ENCODE data around the gene ATP8A2.

ATP8A2 gene

DNA sequence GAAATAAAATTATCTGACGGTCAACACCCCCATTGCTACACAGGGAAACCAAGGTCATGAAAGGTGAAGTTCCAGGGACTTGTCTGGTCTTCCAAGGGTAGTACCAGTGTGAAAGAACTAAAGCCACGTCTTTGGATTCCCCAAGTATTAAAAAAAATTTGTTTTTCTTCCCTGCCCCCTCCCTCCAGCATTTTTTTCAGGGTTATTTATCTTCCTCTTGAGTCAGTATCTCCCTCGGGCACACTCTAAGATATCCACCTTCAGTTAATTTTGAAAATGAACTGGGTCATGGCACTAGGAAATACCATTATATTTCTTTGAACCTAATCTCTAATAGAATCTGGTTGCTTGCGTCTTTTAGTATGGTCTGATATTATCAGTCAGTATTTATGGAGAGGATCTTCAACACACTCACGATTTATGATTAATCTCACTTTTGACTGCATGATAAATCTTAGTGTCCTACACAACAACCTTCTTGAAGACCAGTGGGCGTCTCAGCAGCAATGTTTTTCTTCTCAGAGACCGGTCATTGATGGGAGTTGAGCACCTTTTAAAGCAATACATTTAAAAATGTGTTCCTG, 9.1 kb downstream of the ATP8A2 start:
- DNase-seq (ENCODE audit: low read depth, low spot score), result no peak

DNA sequence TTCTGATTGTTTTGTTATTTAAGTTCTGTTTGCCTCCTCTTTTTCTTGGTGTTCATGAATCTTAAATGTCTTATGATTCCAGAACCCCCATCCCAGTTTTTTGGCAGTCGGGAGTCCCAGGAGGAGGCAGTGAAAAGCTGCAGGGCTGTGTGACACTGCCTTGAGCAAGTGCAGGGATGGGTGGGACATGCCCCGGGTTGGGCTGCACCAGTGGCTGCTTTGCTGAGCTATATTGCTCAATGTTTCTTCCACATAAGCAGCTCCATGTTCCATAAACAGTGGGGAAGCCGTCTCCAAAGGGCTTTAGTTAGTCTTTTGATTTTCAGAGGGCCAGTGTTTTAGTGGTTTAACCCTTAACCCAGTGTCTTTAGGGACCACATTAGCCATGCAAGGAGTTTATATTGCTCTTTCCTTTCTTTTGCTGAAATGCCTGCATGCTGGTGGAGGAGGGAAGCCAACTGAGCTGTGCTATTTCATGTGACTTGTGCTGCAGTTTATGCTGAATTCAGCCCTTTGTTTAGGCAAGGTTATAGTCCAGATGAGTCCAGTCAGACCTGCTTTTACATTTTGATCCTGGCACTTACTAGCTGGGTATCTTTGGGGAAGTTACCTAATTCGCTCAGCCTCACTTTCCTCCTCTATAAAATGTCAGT, 13.1 kb downstream of the ATP8A2 start:
- peak; percentile 19 for DNase-seq (ENCODE audit: low read depth, low spot score)

DNA sequence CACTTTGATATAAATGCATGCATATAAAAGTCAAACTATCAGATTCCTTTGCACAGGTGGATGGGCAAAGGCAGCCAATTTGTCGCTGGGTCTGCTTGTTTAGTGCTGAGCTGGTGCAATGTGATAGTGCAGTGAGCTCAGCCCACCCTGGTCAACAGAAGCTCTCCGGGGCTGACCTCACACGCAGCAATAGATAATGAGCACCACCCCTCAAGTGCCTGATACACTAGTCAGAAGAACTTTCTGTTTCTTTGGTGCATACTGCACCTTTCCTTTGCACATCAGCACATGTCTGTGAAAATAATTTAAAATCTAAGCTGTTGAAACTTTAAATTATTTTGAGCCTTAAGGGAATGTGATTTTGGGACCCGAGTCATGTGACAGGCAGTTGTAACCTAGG, 20.2 kb downstream of the ATP8A2 start:
- no peak for DNase-seq (ENCODE audit: low read depth, low spot score)

DNA sequence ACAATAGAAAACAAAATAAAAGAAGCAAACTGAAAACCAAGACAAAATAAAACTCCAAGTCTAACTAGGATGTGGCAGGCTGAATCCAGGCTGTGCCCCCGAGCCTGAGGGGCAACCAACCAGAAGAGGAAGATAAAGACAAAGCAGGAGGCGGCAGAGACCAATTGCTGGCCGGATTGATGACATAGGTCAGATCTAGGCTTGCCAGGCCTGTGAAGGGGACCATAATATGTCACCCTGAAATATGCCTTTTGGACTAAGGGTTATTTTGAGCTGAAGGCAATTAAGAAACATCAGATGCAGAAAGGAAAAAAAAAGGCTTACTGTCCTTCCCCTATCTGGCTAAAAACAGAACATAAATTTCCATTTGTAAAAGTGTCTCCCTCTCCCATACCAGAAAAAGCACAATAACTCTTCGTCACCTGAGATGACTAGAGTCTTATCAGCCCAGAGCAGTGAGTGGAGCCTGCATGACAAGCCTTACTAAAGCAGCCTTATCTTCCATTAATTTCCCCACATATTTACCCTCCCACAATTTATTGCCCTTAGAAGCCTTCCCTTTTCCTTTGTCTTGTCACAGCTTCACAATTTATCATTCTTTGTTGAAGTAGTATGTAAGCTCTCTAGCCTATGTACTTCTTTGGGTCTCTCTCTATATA, 22.8 kb downstream of the ATP8A2 start:
- DNase-seq (ENCODE audit: low read depth, low spot score), result no peak

DNA sequence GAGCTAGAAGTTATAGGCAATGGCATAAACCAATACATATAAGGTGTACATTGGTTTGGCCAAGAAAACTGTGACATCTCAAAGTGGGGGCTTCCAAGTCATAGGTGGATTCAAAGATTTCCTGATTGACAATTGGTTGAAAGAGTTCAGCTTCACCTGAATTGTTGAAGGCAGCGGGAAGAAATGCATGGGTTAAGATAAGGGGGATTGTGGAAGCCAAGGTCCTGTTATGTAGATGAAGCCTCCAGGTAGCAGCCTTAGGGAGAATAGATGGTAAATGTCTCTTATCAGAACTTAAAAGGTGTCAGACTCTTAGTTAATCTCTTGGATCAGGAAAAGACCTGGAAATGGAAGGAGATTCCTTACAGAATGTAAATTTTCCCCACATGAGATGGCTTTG, 26.0 kb downstream of the ATP8A2 start:
- DNase-seq (ENCODE audit: low read depth, low spot score), result no peak

DNA sequence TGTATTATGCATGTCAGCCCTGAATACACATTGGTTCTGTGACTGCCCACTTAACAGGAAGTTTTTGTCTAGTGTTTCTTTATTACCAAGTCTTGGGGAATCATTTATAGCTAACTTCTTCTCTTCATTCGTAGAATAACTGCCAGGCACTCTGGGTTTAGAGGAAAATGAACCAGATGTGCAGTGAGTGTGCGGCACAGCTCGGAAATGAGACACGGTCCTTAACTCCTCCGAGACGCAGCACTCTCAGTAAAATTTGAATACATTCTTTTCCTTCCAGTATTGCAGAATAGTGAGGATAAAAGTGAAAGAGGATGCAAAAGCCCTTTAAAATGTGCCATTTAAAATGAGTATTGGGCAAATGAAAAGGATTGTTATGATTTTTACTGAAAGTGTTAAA, 29.2 kb downstream of the ATP8A2 start:
- DNase-seq (ENCODE audit: low read depth, low spot score), result no peak

DNA sequence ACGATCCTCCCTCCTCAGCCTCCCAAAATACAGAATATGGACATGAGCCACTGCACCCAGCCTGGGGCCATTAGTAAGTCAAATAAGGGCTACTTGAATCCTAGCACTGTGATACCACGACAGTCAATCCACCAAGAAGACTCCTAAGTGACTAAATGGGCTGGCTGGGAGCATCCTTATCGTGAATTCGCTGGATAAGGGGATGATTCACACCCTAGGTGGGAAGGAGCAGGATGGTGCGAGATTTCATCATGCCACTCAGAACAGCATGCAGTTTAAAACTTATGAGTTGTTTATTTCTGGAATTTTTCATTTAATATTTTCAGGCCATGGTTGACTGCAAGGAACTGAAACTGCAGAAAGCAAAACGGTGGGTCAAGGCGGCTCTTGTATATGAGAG, 30.2 kb downstream of the ATP8A2 start:
- DNase-seq (ENCODE audit: low read depth, low spot score), result no peak

DNA sequence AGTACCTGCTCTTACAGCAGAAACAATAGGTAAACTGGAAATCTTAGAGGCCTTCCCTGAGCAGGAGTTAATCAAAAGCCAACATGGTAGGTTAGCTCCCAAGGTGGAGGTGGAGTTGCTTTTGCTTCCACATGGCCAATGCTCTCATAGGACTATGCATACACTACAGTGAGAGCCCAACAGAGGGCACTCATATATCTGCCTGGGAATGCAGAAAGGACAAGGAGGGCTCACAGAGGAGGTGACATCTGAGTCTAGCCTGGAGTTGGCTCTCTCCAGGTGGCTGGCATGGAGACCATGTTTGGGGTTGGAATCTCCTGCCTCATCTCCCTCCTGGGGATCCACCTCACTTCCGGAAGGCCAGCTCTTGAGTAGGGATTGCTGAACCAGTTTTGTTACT, 34.6 kb downstream of the ATP8A2 start:
- peak; percentile 9 for DNase-seq (ENCODE audit: low read depth, low spot score)

DNA sequence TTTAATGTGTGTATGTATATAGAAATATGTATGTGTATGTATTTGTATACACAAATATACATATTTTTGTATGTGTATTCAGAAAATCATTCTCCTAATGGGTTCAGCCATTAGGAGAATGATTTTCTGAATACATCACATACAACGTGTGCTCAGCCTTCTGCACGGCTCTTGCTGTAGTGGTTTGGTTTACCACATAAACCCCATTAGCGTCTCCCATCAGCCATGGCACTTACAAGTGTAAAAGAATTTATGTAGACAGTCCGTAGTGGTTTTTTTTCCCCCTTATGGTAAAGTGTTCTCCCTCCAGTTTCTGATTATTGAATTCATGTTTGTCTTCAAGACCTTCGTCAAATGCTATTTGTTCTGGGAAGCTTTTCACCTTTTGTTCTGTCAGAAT, 38.2 kb downstream of the ATP8A2 start:
- no peak for DNase-seq (ENCODE audit: low read depth, low spot score)

DNA sequence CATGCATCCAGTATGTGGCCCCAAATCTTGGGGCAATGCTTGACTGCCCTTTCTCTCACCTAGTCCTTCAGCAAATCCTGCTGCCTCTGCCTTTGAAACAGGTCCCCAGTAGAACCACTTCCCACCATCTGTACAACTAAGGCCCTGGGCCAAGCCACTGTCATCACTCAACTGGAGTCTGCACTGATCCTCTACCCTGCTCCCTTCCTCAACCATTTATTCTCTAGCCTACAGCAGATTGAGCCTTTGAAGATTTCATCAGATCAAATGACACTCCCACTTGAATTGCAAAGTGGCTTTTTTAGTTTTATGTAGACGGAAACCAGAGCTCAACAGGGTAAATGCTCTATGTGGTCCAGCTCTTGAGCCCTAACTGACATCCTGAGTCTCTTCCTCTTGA, 43.5 kb downstream of the ATP8A2 start:
- no peak for DNase-seq (ENCODE audit: low read depth, low spot score)

DNA sequence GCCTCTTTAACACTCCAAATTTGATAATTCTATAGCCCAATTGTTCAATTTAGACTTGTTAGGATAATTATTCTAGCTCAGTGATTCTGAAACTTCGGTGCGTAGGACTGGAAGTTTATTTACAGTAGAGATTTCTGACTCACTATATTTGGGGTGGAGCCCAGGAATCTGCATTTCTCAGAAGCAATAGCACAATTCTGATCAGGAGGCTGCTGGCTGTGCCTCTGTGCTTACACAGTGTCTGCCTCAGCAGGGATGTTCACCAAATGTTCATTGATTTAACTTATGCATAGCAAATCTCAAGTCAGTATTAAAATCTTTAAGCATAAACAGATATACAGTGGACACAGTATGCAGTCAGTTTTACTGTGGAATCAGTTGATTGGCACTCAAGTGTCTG, 45.8 kb downstream of the ATP8A2 start:
- DNase-seq (ENCODE audit: low read depth, low spot score), result no peak

DNA sequence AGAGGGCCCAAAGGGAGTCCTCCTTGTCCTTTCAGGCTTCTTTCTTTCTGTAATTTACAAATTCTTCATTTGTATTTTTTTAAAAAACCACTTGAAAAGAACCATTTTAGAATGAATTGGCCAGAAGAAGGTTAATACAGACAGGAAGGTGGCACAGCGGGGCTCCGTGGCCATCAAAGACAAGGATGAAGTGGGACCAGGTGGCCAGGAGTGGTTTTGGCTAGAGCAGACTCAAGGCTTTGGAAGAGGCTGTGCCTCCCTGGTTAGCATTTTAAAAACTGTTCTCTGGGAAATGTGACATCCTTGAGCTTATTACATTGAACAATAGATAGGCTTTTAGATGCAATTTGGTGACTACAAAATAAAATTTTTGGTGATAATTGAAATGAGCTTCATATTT, 48.4 kb downstream of the ATP8A2 start:
- DNase-seq (ENCODE audit: low read depth, low spot score), result no peak

DNA sequence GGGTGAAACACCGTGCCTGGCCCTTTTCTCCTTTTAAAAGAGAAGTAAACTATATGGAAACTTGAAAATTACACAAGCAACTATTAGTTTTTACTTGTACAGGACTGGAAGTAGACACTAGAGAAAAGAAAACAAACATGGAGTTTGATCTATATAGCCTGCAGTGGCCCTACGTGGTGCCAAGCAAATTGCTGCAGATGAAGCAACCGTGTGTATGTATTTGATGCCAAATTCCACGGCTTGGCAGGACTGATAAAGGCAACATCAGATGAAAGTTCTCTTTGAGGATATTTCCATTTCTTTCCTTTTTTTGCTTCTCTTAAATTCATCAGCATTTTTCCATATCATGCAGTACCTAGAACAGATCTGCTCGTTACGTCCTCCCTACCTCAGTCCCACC, 49.8 kb downstream of the ATP8A2 start:
- DNase-seq (ENCODE audit: low read depth, low spot score), result no peak

DNA sequence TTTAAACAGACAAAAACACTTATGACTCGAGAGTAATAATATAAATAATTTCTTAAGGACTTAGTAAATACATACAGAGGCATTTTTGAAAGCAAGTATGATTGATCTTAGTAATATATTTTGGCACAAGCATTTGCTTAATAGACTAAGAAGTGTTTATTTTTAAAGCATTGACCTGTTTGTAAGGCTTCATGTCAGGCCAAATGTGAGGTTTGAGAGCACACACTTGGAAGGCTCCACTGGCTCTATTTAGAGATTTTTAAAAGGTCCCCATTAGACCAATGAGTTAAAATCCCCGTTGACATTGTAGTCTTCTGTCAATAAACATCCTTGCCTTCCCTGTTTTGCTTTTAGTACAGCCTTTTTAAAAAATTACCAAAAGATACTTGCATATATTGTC, 50.4 kb downstream of the ATP8A2 start:
- DNase-seq (ENCODE audit: low read depth, low spot score), result no peak

DNA sequence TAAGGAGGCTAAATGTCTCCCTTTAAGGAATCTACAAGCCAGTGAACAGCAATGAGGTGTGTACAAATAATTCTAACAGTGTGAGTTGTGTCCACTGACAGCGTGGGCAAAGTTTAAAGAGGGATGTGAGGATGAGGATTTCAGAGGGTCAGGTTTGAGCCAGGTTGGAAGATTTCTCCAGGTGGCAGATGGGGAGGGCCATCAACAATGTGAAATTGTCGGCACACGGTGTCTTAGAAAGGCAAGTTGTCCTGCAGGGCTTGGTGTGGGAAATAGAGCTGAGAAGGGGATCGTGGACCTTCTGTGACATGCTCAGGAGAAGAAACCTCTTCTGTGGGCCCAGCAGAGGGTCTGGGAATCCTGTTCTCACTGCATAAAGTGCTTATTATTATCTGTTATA, 52.1 kb downstream of the ATP8A2 start:
- DNase-seq (ENCODE audit: low read depth, low spot score), result no peak

DNA sequence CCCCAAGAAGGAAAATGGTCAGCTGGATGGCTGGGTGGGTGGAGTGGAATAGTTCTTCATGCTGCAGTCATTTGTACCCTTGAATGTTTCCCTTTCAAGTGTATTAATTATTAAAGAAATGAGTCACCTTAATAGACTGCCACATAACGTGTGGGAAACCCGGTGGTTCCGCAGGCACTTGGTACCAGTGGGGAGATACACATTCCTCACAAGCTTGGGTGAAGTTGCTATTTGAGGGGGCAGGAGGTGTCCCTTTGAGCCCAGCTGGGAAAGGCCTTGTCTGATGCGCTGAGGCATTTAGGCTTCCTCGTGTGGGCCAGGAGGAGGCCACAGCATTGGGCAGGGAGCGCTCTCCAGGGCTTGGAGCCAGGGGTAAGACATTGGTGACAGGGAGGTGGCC, 57.7 kb downstream of the ATP8A2 start:
- no peak for DNase-seq (ENCODE audit: low read depth, low spot score)

DNA sequence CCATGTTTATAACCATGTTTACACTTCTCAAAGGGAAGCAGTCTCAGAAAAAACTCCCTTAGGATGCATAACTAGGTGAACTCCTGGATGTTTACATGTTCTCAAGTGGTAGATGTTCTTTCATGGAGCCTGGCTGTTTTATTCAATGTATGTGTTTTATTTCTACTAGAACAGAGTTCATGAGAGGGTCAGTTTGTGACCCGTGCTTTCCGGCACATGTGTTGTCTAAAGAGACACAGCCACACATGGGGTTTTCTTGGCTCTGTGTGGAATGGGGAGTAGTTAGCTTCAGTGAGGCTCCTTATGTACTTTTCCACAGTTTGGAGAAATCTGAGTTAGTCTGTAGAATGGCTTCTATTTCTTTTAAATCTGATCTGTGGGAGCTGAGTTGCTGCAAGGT, 60.9 kb downstream of the ATP8A2 start:
- no peak for DNase-seq (ENCODE audit: low read depth, low spot score)

DNA sequence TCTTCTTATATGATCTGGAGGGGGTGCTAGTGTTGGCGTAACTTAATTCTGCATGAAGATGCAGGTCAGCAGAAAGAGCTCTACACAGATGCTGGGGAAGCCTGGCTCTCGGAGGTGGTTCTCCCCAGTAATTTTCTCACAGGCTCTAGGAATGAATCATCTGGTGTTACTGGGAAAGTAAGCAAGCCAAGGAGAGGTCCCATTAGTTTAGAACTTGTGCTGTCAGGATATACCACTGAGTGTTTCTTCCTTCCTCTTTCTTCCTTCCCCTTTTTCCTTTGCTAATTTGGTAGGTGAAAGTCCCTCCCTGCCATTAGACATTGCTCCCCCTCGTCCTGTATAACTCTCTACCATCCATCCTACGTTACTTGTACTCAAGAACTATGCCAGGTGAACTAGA, 68.3 kb downstream of the ATP8A2 start:
- no peak for DNase-seq (ENCODE audit: low read depth, low spot score)

DNA sequence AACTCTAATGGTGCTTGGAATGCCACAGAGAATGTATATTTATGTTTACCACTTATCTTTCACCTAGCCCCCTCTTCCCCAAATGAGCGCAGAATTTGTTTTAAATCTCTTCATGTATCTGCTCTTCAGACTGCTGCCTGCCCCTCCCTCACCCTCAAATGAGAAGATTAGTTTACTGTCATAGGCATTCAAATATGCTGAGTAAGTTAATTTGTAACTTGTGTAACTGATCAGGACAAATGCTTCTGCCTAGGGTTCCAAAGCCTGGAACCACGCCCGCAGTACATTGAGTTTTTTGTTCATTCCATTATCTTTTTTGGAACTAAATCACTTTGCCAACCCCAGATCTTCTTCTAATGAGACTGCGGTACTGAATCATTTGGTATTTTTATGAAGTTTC, 74.5 kb downstream of the ATP8A2 start:
- DNase-seq (ENCODE audit: low read depth, low spot score), result no peak

DNA sequence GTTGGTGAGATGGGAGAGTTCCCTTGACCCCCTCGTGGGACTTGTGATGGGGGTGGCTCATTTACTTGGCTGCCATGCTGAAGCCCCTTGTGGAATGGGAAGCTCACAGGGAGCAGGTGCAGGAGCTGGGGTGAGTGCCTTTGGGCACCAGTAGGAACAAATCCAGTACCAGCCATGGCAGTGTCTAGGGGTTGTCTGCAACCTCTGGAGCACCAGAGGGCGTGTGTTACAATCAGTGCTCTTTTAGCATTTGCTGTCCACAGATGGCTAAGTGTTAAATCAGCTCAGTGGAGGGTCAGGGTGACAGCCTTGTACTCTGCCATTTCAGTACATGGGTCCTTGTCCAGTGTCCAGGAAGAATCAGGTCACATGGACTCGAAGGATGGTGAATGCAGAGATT, 75.6 kb downstream of the ATP8A2 start:
- no peak for DNase-seq (ENCODE audit: low read depth, low spot score)

DNA sequence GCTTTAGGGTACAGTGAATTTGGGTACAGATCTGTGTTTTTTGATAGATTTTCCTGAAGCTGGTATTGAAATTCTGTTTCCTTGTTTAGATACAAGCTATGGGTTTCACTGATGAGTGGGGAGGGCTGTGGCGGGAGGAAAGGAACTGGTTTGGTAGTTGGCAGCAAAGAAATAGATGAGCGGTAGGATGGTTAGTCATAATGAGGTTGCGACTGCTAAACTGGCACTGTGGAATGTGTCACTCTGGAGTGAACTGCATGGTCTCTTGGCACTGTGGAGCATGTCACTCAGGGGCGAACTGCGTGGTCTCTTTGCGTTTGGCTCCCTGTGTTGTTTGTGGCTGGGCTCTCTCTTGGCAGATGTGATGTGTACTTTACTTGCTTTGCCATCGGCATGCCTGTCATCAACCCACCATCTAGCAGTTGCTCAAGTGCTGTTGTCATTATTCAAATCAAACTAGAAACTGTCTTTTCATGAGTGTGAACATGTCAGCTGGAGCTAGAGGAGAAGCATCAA, 82.1 kb downstream of the ATP8A2 start:
- DNase-seq (ENCODE audit: low read depth, low spot score), result no peak

DNA sequence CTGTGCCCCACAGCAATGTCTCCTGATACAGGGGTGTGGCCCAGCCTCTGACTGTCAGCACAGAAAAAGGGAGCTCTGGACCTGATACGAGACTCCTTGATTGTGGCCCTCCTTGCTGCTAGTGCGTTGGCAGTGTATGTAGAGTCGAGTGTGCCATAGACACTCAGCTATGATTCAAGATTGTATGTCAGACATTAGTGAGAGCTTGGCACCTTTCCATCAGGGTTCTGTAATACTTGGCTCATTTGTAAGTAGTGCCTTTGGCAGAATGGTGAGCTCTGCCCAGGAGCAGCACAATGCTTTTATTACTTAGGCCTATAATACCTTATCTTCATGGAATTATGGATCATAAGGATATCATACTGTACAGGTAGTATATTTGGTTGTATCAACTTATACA, 83.4 kb downstream of the ATP8A2 start:
- no peak for DNase-seq (ENCODE audit: low read depth, low spot score)

DNA sequence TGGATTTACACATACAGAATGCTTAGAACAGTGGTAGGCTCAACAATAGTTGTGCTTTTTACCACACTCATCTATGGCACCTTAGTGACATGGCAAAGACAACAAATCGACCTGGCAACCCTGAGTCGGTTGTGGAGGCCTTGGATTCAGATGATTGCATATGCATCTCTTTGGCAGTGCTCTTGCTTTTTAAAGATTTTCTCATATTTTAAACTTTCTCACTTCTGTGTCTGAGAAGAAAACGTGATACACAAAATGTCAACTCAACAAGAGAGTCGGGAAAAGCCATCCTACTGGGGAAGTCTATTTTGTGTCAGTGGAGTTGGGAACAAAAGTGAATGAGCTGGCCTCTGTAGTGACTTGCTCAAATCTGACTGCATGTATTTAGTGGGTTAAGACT, 85.8 kb downstream of the ATP8A2 start:
- DNase-seq (ENCODE audit: low read depth, low spot score), result no peak

All from ELF-1 (cell line).